Keratinocyte (primary cell): Measurements from ENCODE around the gene GCC2. TPM values are rescaled to one million over a fixed set of nuclear protein-coding genes. Genes with fewer than 3 reads are reported as not detected.
A peak's percentile ranks its signal among the peaks of the same experiment; 100 is the strongest.

ENCODE experiments used
- DNase-seq: peaks from one replicate; pipeline ENCODE4 v3.0.0-alpha.2; 2011; ENCODE audit warnings: low read depth, missing footprints, low spot score
- FAIRE-seq: peaks from 2 replicates; lab custom pipeline; 2011; peaks lifted over from hg19 to GRCh38; lab: Jason Lieb, UNC
- H2AFZ ChIP-seq: 2 replicates; pipeline ENCODE4 v1.6.0; 2012; ENCODE audit warnings: low read length, control low read depth, inconsistent platforms; ENCODE audit not compliant: control insufficient read depth
- H3K27ac ChIP-seq: 2 replicates; pipeline ENCODE4 v1.5.1; 2011; ENCODE audit warnings: low read length; ENCODE audit not compliant: control insufficient read depth, insufficient read depth
- H3K27me3 ChIP-seq: 3 replicates; pipeline ENCODE4 v1.6.0; 2011; ENCODE audit warnings: low read length; ENCODE audit not compliant: control insufficient read depth, insufficient read depth; ENCODE audit errors: extremely low read depth
- H3K36me3 ChIP-seq, 2 experiments: 2 replicates in 1 of 2; 3 replicates in 1 of 2; pipeline ENCODE4 v1.5.1; 2011; ENCODE audit warnings: low read length in 2 of 2, mild to moderate bottlenecking in 1 of 2; ENCODE audit not compliant: control insufficient read depth in 2 of 2, insufficient read depth in 2 of 2; ENCODE audit errors: extremely low read depth in 1 of 2
- H3K4me1 ChIP-seq: 3 replicates; pipeline ENCODE4 v1.5.1; 2011; ENCODE audit warnings: low read length; ENCODE audit not compliant: control insufficient read depth, insufficient read depth; ENCODE audit errors: extremely low read depth
- H3K4me2 ChIP-seq: 3 replicates; pipeline ENCODE4 v1.6.0; 2011; ENCODE audit warnings: low read depth, low read length; ENCODE audit not compliant: control insufficient read depth, insufficient read depth; ENCODE audit errors: extremely low read depth
- H3K4me3 ChIP-seq, 3 experiments: fragments of 200-600 bp in 1 of 3; sonication (generic) in 1 of 3; 2 replicates in 2 of 3; 3 replicates in 1 of 3; pipeline ENCODE4 v1.5.1; 2011 to 2016; ENCODE audit warnings: low read length in 3 of 3, mild to moderate bottlenecking in 3 of 3, control low read depth in 2 of 3, inconsistent platforms in 1 of 3, low read depth in 1 of 3, mixed read lengths in 1 of 3, mixed run types in 1 of 3, moderate library complexity in 1 of 3; ENCODE audit not compliant: control insufficient read depth in 2 of 3, insufficient read depth in 2 of 3; ENCODE audit errors: extremely low read depth in 1 of 3
- H3K79me2 ChIP-seq: 2 replicates; pipeline ENCODE4 v1.6.0; 2012; ENCODE audit warnings: low read length; ENCODE audit not compliant: control insufficient read depth, insufficient read depth
- H3K9ac ChIP-seq: 3 replicates; pipeline ENCODE4 v1.6.0; 2011; ENCODE audit warnings: low read length; ENCODE audit not compliant: control insufficient read depth, insufficient read depth; ENCODE audit errors: extremely low read depth
- H3K9me1 ChIP-seq: 3 replicates; pipeline ENCODE4 v1.6.0; 2011; ENCODE audit warnings: low read length; ENCODE audit not compliant: control insufficient read depth, insufficient read depth; ENCODE audit errors: extremely low read depth
- H3K9me3 ChIP-seq: 2 replicates; pipeline ENCODE4 v1.5.1; 2012; ENCODE audit warnings: low read depth, low read length; ENCODE audit not compliant: control insufficient read depth
- H4K20me1 ChIP-seq: 3 replicates; pipeline ENCODE4 v1.6.0; 2011; ENCODE audit warnings: low read length; ENCODE audit not compliant: control insufficient read depth, insufficient read depth; ENCODE audit errors: extremely low read depth
- CTCF ChIP-seq, 3 experiments: IDR thresholded peaks in 1 of 3; conservative IDR thresholded peaks in 1 of 3; optimal IDR thresholded peaks in 1 of 3; 2 replicates in 2 of 3; 3 replicates in 1 of 3; pipeline versions ENCODE3 to v1.5.1; 2011; ENCODE audit warnings: low read length in 3 of 3, mild to moderate bottlenecking in 3 of 3, moderate library complexity in 2 of 3, control low read depth in 1 of 3, inconsistent platforms in 1 of 3; ENCODE audit not compliant: insufficient read depth in 2 of 3; ENCODE audit errors: extremely low read depth in 1 of 3
- EZH2 ChIP-seq: IDR thresholded peaks from one replicate; pipeline ENCODE4 v1.6.1; 2012; ENCODE audit warnings: inconsistent platforms, mild to moderate bottlenecking, low read length, moderate library complexity
- dilution Hi-C: fragments of 300-500 bp; cut with MboI; formaldehyde crosslinking; loops from one replicate; pipeline ENCODE4 v1.7.0; 2020; ENCODE audit warnings: low sequenced_read_pairs; ENCODE audit not compliant: extremely low pct_ligation_motif_present
- polyA plus RNA-seq, 5 experiments: library from polyadenylated mRNA; depleted of rRNA in 3 of 5; stranded (reverse) in 3 of 5; stranded (forward) in 1 of 5; unstranded in 1 of 5; fragments of >200 nt; gene quantifications; 1 replicate in 1 of 5; 2 replicates in 3 of 5; 3 replicates in 1 of 5; pipeline versions ENCODE4 v1.2.1 to v1.2.3, GENCODE V29; 2011 to 2012; ENCODE audit warnings: missing spikeins in 2 of 5, low read depth in 1 of 5, low replicate concordance in 1 of 5

GCC2 gene
- polyA plus RNA-seq, 1 donor (not counting 4 experiments of a cell fraction or from before 2014, with no cell fraction given): 8.4 TPM

DNA sequence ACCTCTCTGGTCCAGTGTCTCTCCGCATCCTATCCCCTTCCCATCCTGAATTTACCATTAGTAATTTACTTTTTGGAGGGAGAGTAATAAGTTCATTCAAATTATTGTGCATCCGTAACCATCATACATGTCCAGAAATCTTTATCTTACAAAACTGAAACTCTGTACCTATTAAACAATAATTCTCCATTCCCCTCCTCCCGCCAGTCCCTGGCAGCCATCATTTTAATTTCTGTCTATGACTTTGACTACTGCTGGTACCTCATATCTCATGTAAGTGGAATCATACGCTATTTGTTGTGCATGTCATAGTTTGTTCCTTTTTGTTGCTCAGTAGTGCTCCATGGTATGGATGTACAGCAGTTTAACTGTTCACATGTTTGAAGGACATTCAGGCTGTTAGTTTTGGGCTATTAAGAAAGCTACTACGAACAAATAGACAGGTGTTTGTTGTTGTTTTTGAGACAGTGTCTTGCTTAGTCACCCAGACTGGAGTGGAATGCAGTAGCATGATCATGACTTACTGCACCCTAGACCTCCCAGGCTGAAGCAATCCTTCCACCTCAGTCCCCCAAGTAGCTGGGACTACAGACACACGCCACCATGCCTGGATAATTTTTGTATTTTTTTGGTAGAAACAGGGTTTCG is 87.3 kb downstream of the GCC2 start:
- FAIRE-seq (no peak), DNase-seq (no peak)
- dilution Hi-C loops: no loop called here
- TF ChIP-seq CTCF (optimal IDR thresholded peaks at IDR 0.05 in 1 of 3, IDR thresholded peaks at IDR 0.05 in 1 of 3, conservative IDR thresholded peaks at IDR 0.05 in 1 of 3; ENCODE audit: extremely low read depth in 1 of 3, insufficient read depth in 2 of 3, low read length in 3 of 3): no peak
- no peak for TF ChIP-seq EZH2
- no peaks in the 10 kb centered on the region for H4K20me1 ChIP-seq
- H3K27me3 ChIP-seq: no peaks in the 10 kb centered on the region
- peak overlapping the region in 2 of 3 experiments; percentile 89 to 91 for H3K4me3 ChIP-seq
- peak overlapping the region; percentile 13 for H3K27ac ChIP-seq
- H3K79me2 ChIP-seq: peaks cover 63% of the 10 kb centered on the region
- peaks cover 0 to 2% of the 10 kb centered on the region in 2 experiments for H3K36me3 ChIP-seq
- no peaks in the 10 kb centered on the region for H3K9me1 ChIP-seq
- H3K4me2 ChIP-seq: peak overlapping the region; percentile 90
- H3K9ac ChIP-seq: no peak overlapping the region
- peaks cover 34% of the 10 kb centered on the region for H3K4me1 ChIP-seq
- no peak overlapping the region for H2AFZ ChIP-seq
- no peaks in the 10 kb centered on the region for H3K9me3 ChIP-seq

GRCh38 chr2:108536911-108537310 is 87.9 kb downstream of the GCC2 start:
- DNase-seq: no peak
- no peaks in the 10 kb centered on the region for H3K9me1 ChIP-seq
- FAIRE-seq: no peak
- H3K4me3 ChIP-seq: peak overlapping the region in 1 of 3 experiments; percentile 2
- peaks cover 69% of the 10 kb centered on the region for H3K79me2 ChIP-seq
- dilution Hi-C loops: no loop called here
- no peaks in the 10 kb centered on the region for H4K20me1 ChIP-seq
- H2AFZ ChIP-seq: no peak overlapping the region
- H3K27ac ChIP-seq: no peak overlapping the region
- no peak overlapping the region for H3K9ac ChIP-seq
- no peak for TF ChIP-seq EZH2
- no peaks in the 10 kb centered on the region for H3K9me3 ChIP-seq
- peaks cover 34% of the 10 kb centered on the region for H3K4me1 ChIP-seq
- H3K4me2 ChIP-seq: peak overlapping the region; percentile 90
- H3K27me3 ChIP-seq: no peaks in the 10 kb centered on the region
- peaks cover 0 to 4% of the 10 kb centered on the region in 2 experiments for H3K36me3 ChIP-seq
